ENCODE measurements around the gene ALDOB.

DNA sequence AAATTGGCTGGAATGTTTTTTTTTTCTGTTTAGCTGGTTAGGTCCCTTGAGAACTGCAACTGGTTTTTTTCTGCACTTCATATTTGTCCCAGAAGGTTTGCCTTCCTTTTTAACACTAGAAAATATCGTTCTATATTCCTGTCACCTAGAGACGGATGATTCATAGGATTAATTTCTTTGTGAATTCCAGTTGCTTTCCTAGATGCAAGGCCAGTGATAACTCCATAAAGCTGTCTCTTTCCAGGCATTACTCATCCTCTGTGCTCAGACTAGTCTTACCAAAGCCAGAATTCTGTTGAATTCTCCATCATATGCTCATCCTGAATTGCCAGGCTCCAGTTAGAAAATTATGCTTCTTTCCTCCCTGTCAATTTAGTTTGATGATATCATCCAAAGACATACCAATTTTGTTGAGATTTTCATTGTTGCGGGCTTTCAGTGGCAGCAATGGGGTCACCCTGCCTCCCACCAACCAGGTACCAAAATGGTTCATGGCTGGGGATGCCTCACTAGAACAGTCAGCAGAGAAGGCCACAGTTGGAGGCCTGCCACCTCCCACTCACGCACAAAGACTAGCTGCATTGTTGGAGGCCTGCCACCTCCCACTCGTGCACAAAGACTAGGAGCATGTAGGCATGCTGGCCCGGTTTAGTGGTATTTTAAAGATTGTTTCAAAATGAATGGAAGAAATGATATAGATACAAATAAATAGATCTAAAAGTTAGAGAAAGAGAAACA is 59.3 kb downstream of the ALDOB start:
- TF ChIP-seq, protein P1, sequence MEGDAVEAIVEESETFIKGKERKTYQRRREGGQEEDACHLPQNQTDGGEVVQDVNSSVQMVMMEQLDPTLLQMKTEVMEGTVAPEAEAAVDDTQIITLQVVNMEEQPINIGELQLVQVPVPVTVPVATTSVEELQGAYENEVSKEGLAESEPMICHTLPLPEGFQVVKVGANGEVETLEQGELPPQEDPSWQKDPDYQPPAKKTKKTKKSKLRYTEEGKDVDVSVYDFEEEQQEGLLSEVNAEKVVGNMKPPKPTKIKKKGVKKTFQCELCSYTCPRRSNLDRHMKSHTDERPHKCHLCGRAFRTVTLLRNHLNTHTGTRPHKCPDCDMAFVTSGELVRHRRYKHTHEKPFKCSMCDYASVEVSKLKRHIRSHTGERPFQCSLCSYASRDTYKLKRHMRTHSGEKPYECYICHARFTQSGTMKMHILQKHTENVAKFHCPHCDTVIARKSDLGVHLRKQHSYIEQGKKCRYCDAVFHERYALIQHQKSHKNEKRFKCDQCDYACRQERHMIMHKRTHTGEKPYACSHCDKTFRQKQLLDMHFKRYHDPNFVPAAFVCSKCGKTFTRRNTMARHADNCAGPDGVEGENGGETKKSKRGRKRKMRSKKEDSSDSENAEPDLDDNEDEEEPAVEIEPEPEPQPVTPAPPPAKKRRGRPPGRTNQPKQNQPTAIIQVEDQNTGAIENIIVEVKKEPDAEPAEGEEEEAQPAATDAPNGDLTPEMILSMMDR (IDR thresholded peaks at IDR 0.05; ENCODE audit: control extremely low read depth in 1 of 3, insufficient read depth in 1 of 3, low read depth in 1 of 3, low read length in 3 of 3), result no peak
- TF ChIP-seq TBP (IDR thresholded peaks at IDR 0.05; ENCODE audit: low read depth, low read length) (no peak), POLR2A (IDR thresholded peaks at IDR 0.05; ENCODE audit: control extremely low read depth in 1 of 2, low read depth in 2 of 2, low read length in 2 of 2) (no peak), TAF1 (IDR thresholded peaks at IDR 0.05; ENCODE audit: low read depth, low read length) (no peak), POLR2AphosphoS5 (IDR thresholded peaks at IDR 0.05; ENCODE audit: low read depth, low read length) (no peak), SIRT6 (IDR thresholded peaks at IDR 0.05; ENCODE audit: low read length) (no peak), FOSL1 (IDR thresholded peaks at IDR 0.05; ENCODE audit: insufficient read depth, low read depth, low read length) (no peak), CBX8 (IDR thresholded peaks at IDR 0.05; ENCODE audit: borderline replicate concordance, low read depth, low read length) (no peak)
- TF ChIP-seq, protein P2, sequence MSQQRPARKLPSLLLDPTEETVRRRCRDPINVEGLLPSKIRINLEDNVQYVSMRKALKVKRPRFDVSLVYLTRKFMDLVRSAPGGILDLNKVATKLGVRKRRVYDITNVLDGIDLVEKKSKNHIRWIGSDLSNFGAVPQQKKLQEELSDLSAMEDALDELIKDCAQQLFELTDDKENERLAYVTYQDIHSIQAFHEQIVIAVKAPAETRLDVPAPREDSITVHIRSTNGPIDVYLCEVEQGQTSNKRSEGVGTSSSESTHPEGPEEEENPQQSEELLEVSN (IDR thresholded peaks at IDR 0.05), result no peak
